ENCODE measurements around the gene CYP2J2.
A peak's percentile ranks its signal among the peaks of the same experiment; 100 is the strongest.
"Not testable (repeated sequence)": the region's sequence is repeated elsewhere in the genome, so short reads cannot be mapped to it uniquely, and the experiment has no call there.

CYP2J2 gene

GRCh38 chr1:59926381-59927123, at the start of gene CYP2J2:
Gene CYP2J2 (minus strand): TSS chr1:59926773. CDS start chr1:59926746, 27 bp downstream.
- peak in 1 of 3 donors; percentile 31 for DNase-seq (ENCODE audit: low read depth in 3 of 3, low spot score in 1 of 3)

- DNase-seq (ENCODE audit: low read depth in 3 of 3, low spot score in 1 of 3), result no peak
These were observed 47.1 kb upstream of the CYP2J2 start for GRCh38 chr1:59973719-59974118.

GRCh38 chr1:59972216-59972927, 45.8 kb upstream of the CYP2J2 start:
- DNase-seq (ENCODE audit: low read depth in 3 of 3, low spot score in 1 of 3), result no peak

GRCh38 chr1:59971464-59971911, 44.9 kb upstream of the CYP2J2 start:
- DNase-seq (ENCODE audit: low read depth in 3 of 3, low spot score in 1 of 3), result peak in 1 of 3 donors; percentile 23

- not testable (repeated sequence) for DNase-seq (ENCODE audit: low read depth in 3 of 3, low spot score in 1 of 3)
These were observed 43.1 kb upstream of the CYP2J2 start for GRCh38 chr1:59969542-59970175.

GRCh38 chr1:59968746-59969145, 42.2 kb upstream of the CYP2J2 start:
- not testable (repeated sequence) for DNase-seq (ENCODE audit: low read depth in 3 of 3, low spot score in 1 of 3)

GRCh38 chr1:59967780-59968179, 41.2 kb upstream of the CYP2J2 start:
- no peak for DNase-seq (ENCODE audit: low read depth in 3 of 3, low spot score in 1 of 3)

- DNase-seq (ENCODE audit: low read depth in 3 of 3, low spot score in 1 of 3), result no peak
These were observed 40.6 kb upstream of the CYP2J2 start for GRCh38 chr1:59967141-59967697.

- DNase-seq (ENCODE audit: low read depth in 3 of 3, low spot score in 1 of 3), result no peak
These were observed 25.5 kb upstream of the CYP2J2 start for GRCh38 chr1:59952065-59952464.

- no peak for DNase-seq (ENCODE audit: low read depth in 3 of 3, low spot score in 1 of 3)
These were observed 23.1 kb upstream of the CYP2J2 start for GRCh38 chr1:59949648-59950047.

- no peak for DNase-seq (ENCODE audit: low read depth in 3 of 3, low spot score in 1 of 3)
These were observed 22.4 kb upstream of the CYP2J2 start for GRCh38 chr1:59948990-59949389.

GRCh38 chr1:59947047-59947938, 20.7 kb upstream of the CYP2J2 start:
- DNase-seq (ENCODE audit: low read depth in 3 of 3, low spot score in 1 of 3), result peak in 1 of 3 donors; percentile 22

GRCh38 chr1:59945790-59946189, 19.2 kb upstream of the CYP2J2 start:
- no peak for DNase-seq (ENCODE audit: low read depth in 3 of 3, low spot score in 1 of 3)

GRCh38 chr1:59939393-59939792, 12.8 kb upstream of the CYP2J2 start:
- DNase-seq (ENCODE audit: low read depth in 3 of 3, low spot score in 1 of 3), result no peak

- DNase-seq (ENCODE audit: low read depth in 3 of 3, low spot score in 1 of 3), result no peak
These were observed 11.2 kb upstream of the CYP2J2 start for GRCh38 chr1:59937636-59938210.

- DNase-seq (ENCODE audit: low read depth in 3 of 3, low spot score in 1 of 3), result no peak
These were observed 9.8 kb upstream of the CYP2J2 start for GRCh38 chr1:59936358-59936821.

- DNase-seq (ENCODE audit: low read depth in 3 of 3, low spot score in 1 of 3), result no peak
These were observed 2.4 kb upstream of the CYP2J2 start for GRCh38 chr1:59928996-59929395.

GRCh38 chr1:59927213-59927612, 640 bp upstream of the CYP2J2 start:
- no peak for DNase-seq (ENCODE audit: low read depth in 3 of 3, low spot score in 1 of 3)

- DNase-seq (ENCODE audit: low read depth in 3 of 3, low spot score in 1 of 3), result no peak
These were observed 1.9 kb downstream of the CYP2J2 start for GRCh38 chr1:59924653-59925052.

- DNase-seq (ENCODE audit: low read depth in 3 of 3, low spot score in 1 of 3), result not testable (repeated sequence)
These were observed 5.2 kb downstream of the CYP2J2 start for GRCh38 chr1:59921258-59921899.
